C4-2B (cell line): ENCODE data around the gene KRT40.

Experiments used
- H3K27ac ChIP-seq: fragments of 450-650 bp; 2 replicates; pipeline ENCODE4 v1.5.1; 2017
- ZFX ChIP-seq: fragments of 450-650 bp; IDR thresholded peaks from 2 replicates; pipeline ENCODE4 v1.6.1; 2017
- TF ChIP-seq, protein P1 (sequence below): fragments of 450-650 bp; conservative IDR thresholded peaks from 2 replicates; pipeline ENCODE4 v1.5.1; 2017; ENCODE audit warnings: mild to moderate bottlenecking

KRT40 gene

DNA sequence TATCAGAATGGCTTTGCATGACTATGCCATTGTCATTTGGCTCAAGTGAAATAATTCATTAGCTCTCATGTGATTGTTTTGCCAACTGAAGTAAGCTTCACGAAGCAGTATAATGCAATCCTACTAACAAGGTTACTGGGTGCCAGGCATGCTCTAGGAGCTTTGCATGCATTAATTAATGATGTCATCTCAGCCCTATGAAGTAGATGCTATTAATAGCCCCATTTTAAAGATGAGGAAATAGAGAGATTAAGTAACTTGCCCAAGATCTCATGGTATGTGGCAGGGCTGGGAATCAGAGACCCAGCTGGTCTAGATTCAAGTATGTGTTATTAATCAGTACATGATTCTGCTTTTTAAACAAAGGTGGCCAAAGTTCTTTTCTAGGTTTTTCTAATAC is 31.5 kb downstream of the KRT40 start:
- no peak for TF ChIP-seq ZFX
- TF ChIP-seq, protein P1, sequence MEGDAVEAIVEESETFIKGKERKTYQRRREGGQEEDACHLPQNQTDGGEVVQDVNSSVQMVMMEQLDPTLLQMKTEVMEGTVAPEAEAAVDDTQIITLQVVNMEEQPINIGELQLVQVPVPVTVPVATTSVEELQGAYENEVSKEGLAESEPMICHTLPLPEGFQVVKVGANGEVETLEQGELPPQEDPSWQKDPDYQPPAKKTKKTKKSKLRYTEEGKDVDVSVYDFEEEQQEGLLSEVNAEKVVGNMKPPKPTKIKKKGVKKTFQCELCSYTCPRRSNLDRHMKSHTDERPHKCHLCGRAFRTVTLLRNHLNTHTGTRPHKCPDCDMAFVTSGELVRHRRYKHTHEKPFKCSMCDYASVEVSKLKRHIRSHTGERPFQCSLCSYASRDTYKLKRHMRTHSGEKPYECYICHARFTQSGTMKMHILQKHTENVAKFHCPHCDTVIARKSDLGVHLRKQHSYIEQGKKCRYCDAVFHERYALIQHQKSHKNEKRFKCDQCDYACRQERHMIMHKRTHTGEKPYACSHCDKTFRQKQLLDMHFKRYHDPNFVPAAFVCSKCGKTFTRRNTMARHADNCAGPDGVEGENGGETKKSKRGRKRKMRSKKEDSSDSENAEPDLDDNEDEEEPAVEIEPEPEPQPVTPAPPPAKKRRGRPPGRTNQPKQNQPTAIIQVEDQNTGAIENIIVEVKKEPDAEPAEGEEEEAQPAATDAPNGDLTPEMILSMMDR, result no peak
- no peak overlapping the region for H3K27ac ChIP-seq

DNA sequence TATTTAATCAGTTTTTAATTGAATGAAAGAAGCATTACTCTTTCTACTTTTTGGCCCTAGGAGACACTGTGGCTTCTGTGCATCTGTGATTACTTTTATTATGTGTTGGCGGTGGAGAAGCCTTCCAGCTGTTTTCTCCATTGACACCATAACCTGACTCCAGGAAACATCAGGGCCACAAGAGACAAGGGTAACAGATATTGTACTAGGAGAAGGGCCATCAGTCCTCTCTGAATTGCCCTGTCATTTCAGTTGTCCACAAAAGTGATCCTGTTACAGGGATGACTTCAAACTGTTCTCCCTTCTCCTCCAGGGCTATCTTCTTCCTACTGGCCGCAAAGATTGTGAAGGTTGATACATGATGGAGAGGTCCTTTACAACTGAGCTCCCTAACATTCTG is 32.0 kb downstream of the KRT40 start:
- no peak overlapping the region for H3K27ac ChIP-seq
- TF ChIP-seq ZFX, result no peak
- TF ChIP-seq, protein P1, result no peak

DNA sequence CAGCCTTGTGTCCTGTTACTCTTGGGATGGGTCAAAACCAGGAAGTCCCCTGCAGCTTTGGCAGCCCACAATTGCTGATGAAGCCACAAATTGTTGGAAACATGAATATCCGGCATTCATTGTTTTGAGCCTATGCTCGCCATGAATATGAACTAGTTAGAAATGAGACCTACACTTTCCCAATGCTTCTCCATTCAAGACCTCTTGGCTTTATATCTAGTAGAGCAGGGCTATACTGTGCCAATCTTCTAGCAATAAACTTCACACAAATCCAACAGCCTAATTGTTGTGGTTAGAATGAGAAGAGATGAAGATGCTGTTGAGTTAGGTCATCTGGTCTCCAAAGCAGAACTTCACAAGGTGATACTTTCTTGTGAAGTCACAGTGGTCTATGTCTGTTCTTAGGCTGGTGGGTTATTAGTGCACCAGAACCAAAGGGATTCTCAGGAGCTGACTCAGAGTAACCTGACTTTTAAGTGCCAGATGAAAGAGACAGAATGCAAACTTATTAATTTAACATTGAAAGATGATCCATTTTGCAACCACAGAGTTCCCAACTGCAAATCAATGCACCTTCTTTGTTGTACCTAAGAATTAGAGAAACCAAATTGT is 33.0 kb downstream of the KRT40 start:
- H3K27ac ChIP-seq, result no peak overlapping the region
- TF ChIP-seq, protein P1, result no peak
- TF ChIP-seq ZFX, result no peak

DNA sequence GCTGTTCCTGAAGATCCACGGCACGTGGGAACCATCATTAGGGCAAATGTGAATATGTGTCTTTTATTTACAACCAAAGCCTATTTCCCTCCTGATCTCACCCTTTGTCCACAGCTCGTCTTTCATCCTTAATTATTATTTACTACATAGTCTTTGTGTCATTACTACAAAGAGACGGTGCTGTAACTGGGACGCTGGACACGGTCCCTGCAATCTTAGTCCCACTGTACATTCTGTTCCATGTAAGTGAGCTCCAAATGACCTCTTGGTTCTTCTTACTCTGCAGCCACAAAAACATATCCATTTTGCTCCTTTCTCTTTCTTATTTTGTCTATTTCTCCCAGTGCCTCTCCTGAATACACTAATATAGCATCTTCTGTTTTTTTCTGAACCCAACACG is 34.0 kb downstream of the KRT40 start:
- TF ChIP-seq, protein P1, result no peak
- no peak for TF ChIP-seq ZFX
- H3K27ac ChIP-seq, result no peak overlapping the region

DNA sequence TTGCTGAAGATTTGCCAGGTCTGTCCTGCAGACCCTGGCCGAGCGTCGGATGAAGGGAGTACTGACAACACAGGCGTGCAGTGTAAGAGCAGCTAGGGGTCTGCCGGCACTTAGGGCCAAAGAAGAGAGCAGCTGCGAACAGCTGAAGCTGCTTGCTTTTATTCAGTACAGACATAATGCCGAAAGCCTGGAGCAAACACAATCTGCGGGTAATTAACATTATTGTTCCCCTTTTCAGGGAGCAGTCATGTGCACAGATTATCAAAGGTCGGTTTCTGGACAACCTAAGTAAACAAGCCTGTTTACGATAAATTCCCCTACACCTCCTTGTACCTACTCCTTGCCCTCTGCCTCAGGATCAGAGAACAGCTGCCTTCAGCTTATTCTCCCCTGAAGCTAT is 34.7 kb downstream of the KRT40 start:
- H3K27ac ChIP-seq, result no peak overlapping the region
- TF ChIP-seq, protein P1, result no peak
- TF ChIP-seq ZFX, result no peak

DNA sequence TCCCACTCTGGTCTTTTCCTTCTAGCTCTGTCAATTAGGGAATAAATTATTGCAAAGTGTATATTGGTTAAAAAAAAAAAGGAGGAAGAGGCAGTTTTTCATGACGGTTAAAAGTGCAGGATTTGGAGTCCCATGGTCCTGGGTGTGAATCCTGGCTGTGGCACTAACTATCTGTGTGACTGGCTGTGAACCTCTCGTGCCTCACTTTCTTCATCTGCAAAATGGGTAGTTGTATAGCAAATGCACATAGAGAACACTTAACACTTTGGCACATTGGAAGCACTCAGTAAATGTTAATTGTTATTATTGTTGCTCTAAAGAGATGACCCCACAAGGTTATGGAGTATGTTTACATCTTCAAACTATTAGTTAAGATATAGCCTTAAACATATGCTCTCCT is 36.2 kb downstream of the KRT40 start:
- no peak overlapping the region for H3K27ac ChIP-seq
- TF ChIP-seq ZFX, result no peak
- TF ChIP-seq, protein P1, result no peak

DNA sequence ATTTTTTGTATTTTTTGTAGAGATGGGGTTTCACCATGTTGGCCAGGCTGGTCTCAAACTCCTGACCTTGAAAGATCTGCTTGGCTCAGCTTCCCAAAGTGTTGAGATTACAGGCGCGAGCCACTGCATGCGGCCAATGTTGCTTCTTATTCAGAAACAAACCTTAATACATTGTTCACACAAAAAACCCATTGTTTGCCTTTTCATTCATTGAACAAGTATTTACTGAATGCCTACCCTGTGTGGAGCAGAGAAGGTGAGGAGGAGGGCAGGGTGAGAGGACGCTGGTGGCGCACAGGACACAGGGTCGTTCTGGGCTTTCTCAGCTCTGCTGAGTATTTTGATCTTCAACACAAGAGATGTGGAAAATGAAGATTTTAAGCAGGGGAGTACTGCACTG is 38.7 kb downstream of the KRT40 start:
- TF ChIP-seq, protein P1, result no peak
- TF ChIP-seq ZFX, result no peak

More for the DNA sequence above, 38.7 kb downstream of the KRT40 start:
- H3K27ac ChIP-seq, result no peak overlapping the region
